K562 treated with DMSO at 1 percent for 48 hours (cell line): ENCODE measurements around the gene TMEM161A. TPM values are rescaled to one million over a fixed set of nuclear protein-coding genes. Genes with fewer than 3 reads are reported as not detected.

Experiments
- total RNA-seq: library from RNA; unstranded; fragments of 300-600 nt; gene quantifications from 2 replicates; pipeline ENCODE4 v1.2.3, GENCODE V29; 2022; ENCODE audit warnings: low replicate concordance; ENCODE audit errors: extremely low read depth

Gene TMEM161A
- total RNA-seq, result not detected in 2 replicates

DNA sequence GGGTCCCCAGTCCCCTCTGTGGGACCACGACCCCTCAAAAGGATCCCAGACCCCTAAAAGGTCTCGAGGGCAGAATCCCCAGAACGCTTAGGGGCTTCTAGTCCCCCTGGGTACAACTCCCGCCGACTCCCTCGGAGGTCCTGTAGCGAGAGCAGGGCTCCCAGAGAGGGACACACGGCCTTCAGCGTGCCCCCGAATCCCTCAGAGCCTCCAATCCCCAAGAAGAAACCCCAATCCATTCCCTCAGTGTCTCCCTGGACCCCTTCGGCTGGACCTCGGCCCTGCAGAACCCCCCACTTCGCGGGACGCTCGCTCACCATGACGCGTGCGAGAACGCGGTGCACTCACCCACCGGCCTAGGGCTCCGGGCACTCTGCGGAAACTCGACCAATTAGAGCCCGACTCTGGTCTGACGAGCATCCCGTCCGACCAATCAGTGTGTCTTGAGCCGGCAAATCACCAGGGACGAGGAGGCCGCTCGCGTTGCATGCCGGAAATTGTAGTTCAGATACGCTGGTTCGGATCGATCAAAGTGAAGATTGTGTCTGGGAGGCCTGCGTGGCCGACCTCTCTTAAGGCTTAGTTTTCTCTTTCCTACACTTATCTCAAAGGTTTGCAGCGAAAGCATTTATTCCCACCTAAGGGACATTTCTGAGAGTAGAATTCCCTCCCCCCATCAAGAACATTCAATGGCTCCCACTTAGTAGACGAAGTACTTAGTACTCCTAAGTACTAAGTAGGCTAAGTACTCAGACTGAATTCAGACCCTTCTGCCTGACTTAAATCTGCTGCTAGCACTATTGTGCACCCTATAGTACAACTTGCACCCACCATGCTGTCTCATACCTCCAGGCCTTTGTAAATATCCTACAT, at the start of gene TMEM161A:
Gene TMEM161A (minus strand): TSS at position 370 of the 873 bp plus-strand sequence. CDS start 50 bp downstream, at position 320.

DNA sequence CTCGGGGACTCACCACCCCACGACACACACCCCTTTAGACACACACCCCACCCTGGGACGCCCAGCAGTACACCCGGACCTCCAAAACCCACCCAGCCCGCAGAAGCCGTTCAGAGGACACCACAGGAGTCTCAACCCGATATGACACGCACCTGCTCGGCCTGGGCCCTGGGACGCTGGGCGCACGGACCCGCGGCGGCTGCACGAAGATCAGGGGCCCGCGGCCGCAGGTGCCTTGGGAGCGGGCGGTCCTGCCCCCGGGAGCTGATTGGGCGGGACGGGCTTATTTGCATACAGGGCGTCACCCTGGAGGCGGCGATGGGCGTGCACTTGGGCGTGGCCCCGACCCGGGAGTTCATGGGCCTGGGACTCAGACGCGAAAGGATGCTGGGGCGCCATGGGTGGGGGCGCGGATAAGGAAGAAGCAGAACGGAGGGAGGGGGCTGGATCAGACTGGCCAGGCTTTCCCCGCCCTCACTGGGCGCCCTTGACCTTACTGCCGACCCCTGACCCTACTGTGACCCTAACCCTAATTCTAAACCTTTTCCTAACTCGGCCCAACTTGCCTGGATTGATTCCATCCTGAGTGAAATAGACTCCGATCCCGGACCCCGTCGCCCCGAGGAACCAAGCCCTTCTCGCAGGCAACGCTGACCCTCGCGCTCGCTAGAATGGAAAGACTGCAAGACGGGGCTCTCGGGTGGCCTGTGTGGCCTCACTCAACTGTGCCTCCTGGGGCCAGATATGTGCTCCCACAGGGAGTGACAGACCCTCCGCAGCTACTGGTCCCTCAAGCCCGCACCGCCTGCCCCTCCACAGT, 32.0 kb upstream of the TMEM161A start, which contains the start of gene MEF2B:
Gene MEF2B (minus strand): TSS at position 211 of the 820 bp plus-strand sequence. CDS start 19,528 bp downstream, outside the sequence.

Other genes starting within 250 kb of the TMEM161A start
- not detected in 2 replicates for gene CERS1, start 242.3 kb downstream of the TMEM161A start, total RNA-seq
- 699 TPM in 1 of 2 replicates, not detected in the other for gene COPE, start 219.1 kb downstream of the TMEM161A start, total RNA-seq
- not detected in 2 replicates for gene DDX49, start 218.8 kb downstream of the TMEM161A start, total RNA-seq
- not detected in 2 replicates for gene HOMER3, start 197.3 kb downstream of the TMEM161A start, total RNA-seq
- not detected in 2 replicates for gene SUGP2, start 105.0 kb downstream of the TMEM161A start, total RNA-seq
- not detected in 2 replicates for gene ARMC6, start 104.9 kb downstream of the TMEM161A start, total RNA-seq
- gene SLC25A42, start 74.5 kb downstream of the TMEM161A start, total RNA-seq, result not detected in 2 replicates
- gene MEF2B, start 31.8 kb upstream of the TMEM161A start, total RNA-seq, result not detected in 2 replicates
- not detected in 2 replicates for gene BORCS8, start 53.7 kb upstream of the TMEM161A start, total RNA-seq
- gene RFXANK, start 53.8 kb upstream of the TMEM161A start, total RNA-seq, result not detected in 2 replicates
- not detected in 2 replicates for gene NR2C2AP, start 64.9 kb upstream of the TMEM161A start, total RNA-seq
- gene NCAN, start 73.5 kb upstream of the TMEM161A start, total RNA-seq, result not detected in 2 replicates
- gene TM6SF2, start 134.8 kb upstream of the TMEM161A start, total RNA-seq, result not detected in 2 replicates
- gene SUGP1, start 182.0 kb upstream of the TMEM161A start, total RNA-seq, result not detected in 2 replicates
- not detected in 2 replicates for gene MAU2, start 182.4 kb upstream of the TMEM161A start, total RNA-seq